Endothelial cell of umbilical vein (primary cell): ENCODE measurements around the gene FRRS1. TPM values are rescaled to one million over a fixed set of nuclear protein-coding genes. Genes with fewer than 3 reads are reported as not detected.

Experiments used
- BruUV-seq: library from RNA; stranded (reverse); fragments of 400-500 nt; replicated peaks from 2 replicates; lab custom pipeline; 2021; lab: Mats Ljungman, UMichigan
- CTCF ChIA-PET: fragments of 300-600, 350-600 bp; sonication (Branson Sonifier 250); formaldehyde crosslinking; loops from one replicate; lab custom pipeline; 2021; ENCODE audit warnings: antibody characterized with exemption, inconsistent platforms; lab: Charles Lee
- POLR2A ChIA-PET: fragments of 300-600, 350-600 bp; sonication (Branson Sonifier 250); formaldehyde crosslinking; loops from one replicate; lab custom pipeline; 2021; ENCODE audit warnings: antibody characterized with exemption, inconsistent platforms; lab: Charles Lee
- DNase-seq: peaks from one replicate; pipeline ENCODE4 v3.0.0-alpha.2; 2011; ENCODE audit warnings: low read depth, low spot score
- FAIRE-seq: peaks from 2 replicates; lab custom pipeline; 2011; peaks lifted over from hg19 to GRCh38; lab: Jason Lieb, UNC
- H2AFZ ChIP-seq: 2 replicates; pipeline ENCODE4 v1.6.0; 2012; ENCODE audit warnings: low read depth, low read length, control low read depth, inconsistent platforms
- H3K27ac ChIP-seq: 2 replicates; pipeline ENCODE4 v1.5.1; 2011; ENCODE audit warnings: low read depth, mild to moderate bottlenecking, control low read depth, low read length, moderate library complexity; ENCODE audit not compliant: insufficient read depth
- H3K27me3 ChIP-seq, 2 experiments: 2 replicates each; pipeline versions ENCODE4 v1.6.0 to v1.6.1; 2011; ENCODE audit warnings: low read length in 2 of 2, mixed read lengths in 1 of 2; ENCODE audit not compliant: control insufficient read depth in 2 of 2, insufficient read depth in 2 of 2
- H3K36me3 ChIP-seq, 2 experiments: 2 replicates in 1 of 2; 3 replicates in 1 of 2; pipeline ENCODE4 v1.5.1; 2011; ENCODE audit warnings: low read length in 2 of 2, mild to moderate bottlenecking in 1 of 2, moderate library complexity in 1 of 2; ENCODE audit not compliant: control insufficient read depth in 2 of 2, insufficient read depth in 2 of 2; ENCODE audit errors: extremely low read depth in 1 of 2
- H3K4me1 ChIP-seq: 3 replicates; pipeline ENCODE4 v1.5.1; 2011; ENCODE audit warnings: mild to moderate bottlenecking, low read length; ENCODE audit not compliant: control insufficient read depth, insufficient read depth; ENCODE audit errors: extremely low read depth
- H3K4me2 ChIP-seq: 2 replicates; pipeline ENCODE4 v1.6.1; 2011; ENCODE audit warnings: low read length, control low read depth, mixed read lengths; ENCODE audit not compliant: insufficient read depth
- H3K4me3 ChIP-seq, 3 experiments: fragments of 200-600 bp in 1 of 3; sonication (generic), shearing (Covaris generic) in 1 of 3; replicated peaks in 1 of 3; 2 replicates each; pipeline ENCODE4 v1.5.1; 2011 to 2016; ENCODE audit warnings: control low read depth in 3 of 3, low read length in 3 of 3, mild to moderate bottlenecking in 2 of 3, inconsistent platforms in 1 of 3, low read depth in 1 of 3, moderate library complexity in 1 of 3; ENCODE audit not compliant: insufficient read depth in 1 of 3
- H3K79me2 ChIP-seq: 2 replicates; pipeline ENCODE4 v1.6.0; 2012; ENCODE audit warnings: low read length, inconsistent platforms; ENCODE audit not compliant: control insufficient read depth, insufficient read depth
- H3K9ac ChIP-seq: replicated peaks from 2 replicates; pipeline ENCODE3; 2011; ENCODE audit warnings: low read length, control low read depth; ENCODE audit not compliant: insufficient read depth; ENCODE audit errors: extremely low read depth
- H3K9me1 ChIP-seq: replicated peaks from 3 replicates; pipeline ENCODE4 v1.6.0; 2011; ENCODE audit warnings: mild to moderate bottlenecking, low read length; ENCODE audit not compliant: control insufficient read depth, insufficient read depth; ENCODE audit errors: extremely low read depth
- H3K9me3 ChIP-seq: replicated peaks from 2 replicates; pipeline ENCODE4 v1.5.1; 2012; ENCODE audit warnings: low read length, inconsistent platforms; ENCODE audit not compliant: control insufficient read depth, insufficient read depth
- H4K20me1 ChIP-seq: replicated peaks from 2 replicates; pipeline ENCODE3; 2011; ENCODE audit warnings: mild to moderate bottlenecking, low read length; ENCODE audit not compliant: control insufficient read depth, insufficient read depth; ENCODE audit errors: extremely low read depth
- EZH2 ChIP-seq: IDR thresholded peaks from 2 replicates; pipeline ENCODE4 v1.6.1; 2012; ENCODE audit warnings: borderline replicate concordance, low read depth, mild to moderate bottlenecking, moderate library complexity, low read length, inconsistent platforms; ENCODE audit not compliant: severe bottlenecking
- FOS ChIP-seq: IDR thresholded peaks from 2 replicates; pipeline ENCODE4 v1.6.1; 2011; ENCODE audit warnings: mild to moderate bottlenecking, low read length, moderate library complexity, borderline replicate concordance; ENCODE audit not compliant: insufficient read depth
- GATA2 ChIP-seq: IDR thresholded peaks from 2 replicates; pipeline ENCODE4 v1.7.0; 2011; ENCODE audit warnings: low read depth, mild to moderate bottlenecking, moderate library complexity, mixed read lengths, low read length; ENCODE audit not compliant: insufficient read length, insufficient read depth
- JUN ChIP-seq: IDR thresholded peaks from 2 replicates; pipeline ENCODE4 v1.6.1; 2011; ENCODE audit warnings: borderline replicate concordance, low read depth; ENCODE audit not compliant: insufficient read length, insufficient read depth
- MAX ChIP-seq: IDR thresholded peaks from 2 replicates; pipeline ENCODE4 v1.6.1; 2011; ENCODE audit not compliant: insufficient read depth, insufficient read length
- MYC ChIP-seq: IDR thresholded peaks from one replicate; pipeline ENCODE4 v1.6.1; 2011; ENCODE audit warnings: mild to moderate bottlenecking, low read depth, low read length
- POLR2A ChIP-seq: IDR thresholded peaks from 2 replicates; pipeline ENCODE4 v1.6.1; 2012; ENCODE audit warnings: low read depth, mild to moderate bottlenecking, control low read depth, low read length
- POLR2AphosphoS5 ChIP-seq: IDR thresholded peaks from 2 replicates; pipeline ENCODE4 v1.6.1; 2012; ENCODE audit warnings: low read depth, mild to moderate bottlenecking, control low read depth, low read length, moderate library complexity; ENCODE audit not compliant: insufficient read depth
- dilution Hi-C: fragments of 300-500 bp; cut with MboI; formaldehyde crosslinking; loops from one replicate; pipeline ENCODE4 v1.15.0; 2019; ENCODE audit warnings: low sequenced_read_pairs; ENCODE audit not compliant: extremely low pct_ligation_motif_present
- intact Hi-C: fragments of 100-400 bp; cut with micrococcal nuclease; formaldehyde crosslinking; loops from one replicate; pipeline ENCODE4 v1.10.0; 2022
- polyA plus RNA-seq, 4 experiments: library from polyadenylated mRNA; depleted of rRNA in 3 of 4; stranded (reverse) in 3 of 4; unstranded in 1 of 4; fragments of >200 nt; gene quantifications; 2 replicates each; pipeline versions ENCODE4 v1.2.1 to v1.2.3, GENCODE V29; 2011 to 2012; ENCODE audit warnings: missing spikeins in 1 of 4
- total RNA-seq: library from RNA; stranded (reverse); gene quantifications from 2 replicates; pipeline ENCODE4 v1.2.3, GENCODE V29; 2021
- TF ChIP-seq, protein P1 (sequence below), 2 donors: IDR thresholded peaks; 1 replicate in 1 of 2; 2 replicates in 1 of 2; pipeline ENCODE4 v1.5.1; 2011; ENCODE audit warnings: low read length in 2 of 2, mild to moderate bottlenecking in 2 of 2, moderate library complexity in 2 of 2, control low read depth in 1 of 2, inconsistent platforms in 1 of 2, low read depth in 1 of 2; ENCODE audit not compliant: insufficient read depth in 1 of 2; ENCODE audit errors: extremely low read depth in 1 of 2

FRRS1 gene
- total and polyA plus RNA-seq, 2 donors (not counting 3 experiments of a cell fraction or from before 2014, with no cell fraction given): 1.1 to 3.1 TPM

DNA sequence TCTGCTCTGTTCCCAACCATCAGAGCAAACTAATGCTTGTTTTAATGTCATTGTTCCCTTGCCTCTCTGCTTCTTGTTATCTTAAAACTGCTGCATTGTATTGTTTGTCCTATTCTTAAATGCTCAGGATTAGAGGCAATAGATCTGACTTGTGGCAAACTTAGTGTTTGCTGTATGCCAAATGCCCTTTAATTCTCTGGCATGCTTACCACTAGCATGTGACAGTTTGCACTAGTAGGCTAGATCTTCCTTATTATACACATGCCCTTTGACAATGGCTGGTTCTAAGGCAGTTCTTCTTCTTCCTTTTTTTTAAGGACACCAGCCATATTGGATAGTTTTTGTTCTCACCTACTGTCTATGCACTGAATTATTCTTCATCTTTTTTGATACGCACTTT is 90.4 kb downstream of the FRRS1 start:
- Histone ChIP-seq H3K4me2 (no peak overlapping the region), H4K20me1 (no peaks in the 10 kb centered on the region), H3K4me1 (peaks cover 39% of the 10 kb centered on the region), H3K9me3 (no peaks in the 10 kb centered on the region), H2AFZ (no peak overlapping the region), H3K36me3 (peaks cover 22 to 24% of the 10 kb centered on the region in 2 experiments), H3K9me1 (no peaks in the 10 kb centered on the region), H3K27ac (no peak overlapping the region), H3K27me3 (no peaks in the 10 kb centered on the region), H3K4me3 (no peak overlapping the region), H3K9ac (no peak overlapping the region), H3K79me2 (peaks cover 10% of the 10 kb centered on the region)
- CTCF ChIA-PET: no interaction called here
- FAIRE-seq (no peak), DNase-seq (no peak)
- POLR2A ChIA-PET: no interaction called here
- TF ChIP-seq GATA2 (no peak), MAX (no peak), MYC (no peak), EZH2 (no peak), POLR2A (no peak), JUN (no peak), FOS (no peak), POLR2AphosphoS5 (no peak)
- TF ChIP-seq, protein P1, sequence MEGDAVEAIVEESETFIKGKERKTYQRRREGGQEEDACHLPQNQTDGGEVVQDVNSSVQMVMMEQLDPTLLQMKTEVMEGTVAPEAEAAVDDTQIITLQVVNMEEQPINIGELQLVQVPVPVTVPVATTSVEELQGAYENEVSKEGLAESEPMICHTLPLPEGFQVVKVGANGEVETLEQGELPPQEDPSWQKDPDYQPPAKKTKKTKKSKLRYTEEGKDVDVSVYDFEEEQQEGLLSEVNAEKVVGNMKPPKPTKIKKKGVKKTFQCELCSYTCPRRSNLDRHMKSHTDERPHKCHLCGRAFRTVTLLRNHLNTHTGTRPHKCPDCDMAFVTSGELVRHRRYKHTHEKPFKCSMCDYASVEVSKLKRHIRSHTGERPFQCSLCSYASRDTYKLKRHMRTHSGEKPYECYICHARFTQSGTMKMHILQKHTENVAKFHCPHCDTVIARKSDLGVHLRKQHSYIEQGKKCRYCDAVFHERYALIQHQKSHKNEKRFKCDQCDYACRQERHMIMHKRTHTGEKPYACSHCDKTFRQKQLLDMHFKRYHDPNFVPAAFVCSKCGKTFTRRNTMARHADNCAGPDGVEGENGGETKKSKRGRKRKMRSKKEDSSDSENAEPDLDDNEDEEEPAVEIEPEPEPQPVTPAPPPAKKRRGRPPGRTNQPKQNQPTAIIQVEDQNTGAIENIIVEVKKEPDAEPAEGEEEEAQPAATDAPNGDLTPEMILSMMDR (IDR thresholded peaks at IDR 0.05; ENCODE audit: extremely low read depth in 1 of 2, insufficient read depth in 1 of 2, low read depth in 1 of 2, low read length in 2 of 2): no peak
- intact Hi-C loops: no loop called here
- no TSS peak for BruUV-seq
- dilution Hi-C loops: no loop called here
